NCI-H82 treated with DMSO at 0.1 percent for 48 hours (cell line): Measurements from ENCODE around the gene RPSA.
"Not testable (repeated sequence)": the region's sequence is repeated elsewhere in the genome, so short reads cannot be mapped to it uniquely, and the experiment has no call there.

Experiments
- DNase-seq: peaks from one replicate; lab custom pipeline; 2025; ENCODE audit not compliant: unreplicated experiment; lab: John Stamatoyannopoulos, UW

RPSA gene

DNA sequence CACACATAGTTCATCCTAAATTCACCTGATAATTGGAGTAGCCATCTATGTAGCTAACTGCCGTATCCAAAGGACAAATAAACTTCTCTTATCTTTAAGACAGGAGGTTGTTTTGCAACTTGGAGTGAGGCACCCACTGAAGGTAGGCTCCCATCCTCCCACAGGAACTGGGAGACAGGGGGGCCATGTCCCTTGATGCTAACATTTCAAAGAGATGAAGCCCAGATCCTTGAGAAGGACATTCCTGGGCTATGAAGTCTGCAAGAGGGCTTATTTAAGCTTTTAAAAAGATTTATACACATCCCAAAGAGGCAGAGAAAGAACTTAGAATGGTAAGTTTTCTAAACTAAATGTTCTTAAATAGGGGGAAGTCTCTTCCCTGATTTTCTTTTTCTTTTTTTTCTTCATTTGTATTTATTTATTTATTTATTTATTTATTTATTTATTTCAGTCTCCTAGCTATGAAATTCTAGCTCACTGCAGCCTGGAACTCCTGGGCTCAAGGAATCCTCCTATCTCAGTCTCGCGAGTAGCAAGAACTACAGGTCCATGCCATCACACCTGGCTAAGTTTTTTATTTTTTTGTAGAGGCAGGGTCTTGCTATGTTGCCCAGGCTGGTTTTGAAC, 48.2 kb downstream of the RPSA start:
- DNase-seq, result no peak

DNA sequence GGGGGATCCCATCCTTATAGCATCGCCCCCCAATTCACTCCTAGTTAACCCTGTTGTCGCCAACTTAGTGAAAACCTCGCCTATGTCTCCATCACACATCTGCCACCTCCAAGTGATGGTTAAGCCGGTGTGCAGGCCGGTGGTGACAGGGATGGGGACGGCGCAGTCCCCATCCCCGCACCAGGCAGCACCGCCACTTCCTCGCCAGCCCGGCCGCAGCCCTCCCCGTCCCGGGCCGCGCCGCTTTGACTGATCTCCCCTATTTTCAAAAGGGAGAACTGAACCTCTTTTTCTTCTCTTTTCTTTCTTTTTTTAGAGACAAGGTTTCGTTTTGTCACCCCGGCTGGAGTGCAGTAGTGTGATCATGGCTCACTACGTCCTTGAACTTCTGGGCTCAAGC, 49.6 kb downstream of the RPSA start:
- no peak for DNase-seq

- no peak for DNase-seq
These were observed 50.8 kb downstream of the RPSA start for GRCh38 chr3:39457361-39457760.

DNA sequence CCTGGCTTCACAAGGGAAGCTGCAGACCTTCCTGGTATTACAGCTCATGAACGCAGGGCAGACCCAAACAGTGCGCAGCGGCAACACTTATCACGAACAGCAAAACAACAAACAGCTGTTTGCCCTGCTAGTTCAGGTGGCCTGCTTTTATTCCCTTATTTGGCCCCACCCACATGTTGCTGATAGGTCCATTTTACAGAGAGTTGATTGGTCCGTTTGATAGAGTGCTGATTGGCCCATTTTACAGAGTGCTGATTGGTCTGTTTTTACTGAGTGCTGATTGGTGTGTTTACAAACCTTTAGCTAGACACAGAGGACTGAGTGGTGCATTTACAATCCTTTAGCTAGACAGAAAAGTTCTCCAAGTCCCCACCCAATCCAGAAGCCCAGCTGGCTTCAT, 52.1 kb downstream of the RPSA start:
- DNase-seq, result not testable (repeated sequence)

GRCh38 chr3:39460677-39461076, 54.2 kb downstream of the RPSA start:
- no peak for DNase-seq
